Measurements from ENCODE around the gene TRPC6.

- TF ChIP-seq CTCF (IDR thresholded peaks at IDR 0.05) (no peak), POLR2A (IDR thresholded peaks at IDR 0.05) (no peak)
These were observed 139.6 kb downstream of the TRPC6 start for GRCh38 chr11:101444164-101444563.

All from suprapubic skin (tissue), 3 donors.